Testis (tissue), 2 donors: Measurements from ENCODE around the gene CCDC60.

ENCODE experiments used
- CTCF ChIP-seq, 3 experiments: fragments of 450-650 bp in 2 of 3; fragments of 200-600 bp in 1 of 3; sonication (generic) in 1 of 3; IDR thresholded peaks; one replicate each; pipeline ENCODE4 v1.5.1; 2016 to 2019; ENCODE audit warnings: antibody characterized with exemption in 3 of 3, mild to moderate bottlenecking in 2 of 3, moderate library complexity in 1 of 3
- POLR2A ChIP-seq: fragments of 450-650 bp; IDR thresholded peaks from one replicate; pipeline ENCODE4 v1.6.1; 2017; ENCODE audit warnings: antibody characterized with exemption, mild to moderate bottlenecking, moderate library complexity

- TF ChIP-seq CTCF (IDR thresholded peaks at IDR 0.05) (no peak), POLR2A (no peak)
These were observed 12.2 kb upstream of the CCDC60 start for GRCh38 chr12:119322301-119322723.
